NCI-H1930 (cell line): ENCODE measurements around the gene FMR1NB.

ENCODE experiments used
- DNase-seq, 2 experiments: peaks; one replicate each; lab custom pipeline; 2025; lab: John Stamatoyannopoulos, UW

Gene FMR1NB

DNA sequence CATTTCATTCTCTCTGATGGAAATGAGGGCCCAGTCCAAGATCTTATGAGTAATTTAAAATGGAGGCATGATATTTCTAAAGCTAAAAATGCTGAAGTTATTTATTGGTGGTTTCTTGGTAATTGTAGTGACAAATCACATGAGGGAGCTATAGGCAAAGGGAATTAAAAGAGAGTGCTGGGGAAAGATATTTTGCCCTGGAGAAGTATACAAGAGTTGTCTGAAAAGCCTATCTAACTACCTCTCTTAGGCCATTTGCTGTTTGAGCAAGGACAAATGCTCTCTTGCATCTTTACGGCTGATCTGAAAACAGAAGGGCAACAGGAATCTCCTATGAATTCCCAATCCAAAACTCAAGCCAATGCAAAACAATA is 89.4 kb downstream of the FMR1NB start:
- no peak for DNase-seq
